ENCODE data around the gene MAP2K5.

MAP2K5 gene

DNA sequence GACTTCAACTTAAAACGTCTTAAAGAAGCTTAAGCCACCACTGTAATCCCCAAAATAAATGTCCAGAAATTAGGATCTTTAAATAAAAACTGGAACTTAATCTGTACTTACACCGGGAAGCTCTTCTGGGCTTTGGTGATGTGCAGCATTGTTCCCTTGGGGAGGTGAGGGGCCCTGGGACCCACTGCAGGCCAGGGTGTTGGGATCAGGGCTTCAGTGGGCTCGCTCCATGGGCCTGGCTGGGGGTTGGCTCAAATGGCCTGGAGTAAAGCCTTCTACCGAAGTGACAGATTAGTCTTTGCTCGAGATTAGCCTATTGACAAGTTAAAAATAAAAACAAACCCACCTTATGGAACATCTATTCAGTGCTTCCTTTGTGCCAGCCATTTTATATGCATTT lies 303.5 kb downstream of the MAP2K5 start:
- no peak for DNase-seq

- DNase-seq: no peak
Measured at GRCh38 chr15:67849538-67849937, 307.0 kb downstream of the MAP2K5 start.

DNA sequence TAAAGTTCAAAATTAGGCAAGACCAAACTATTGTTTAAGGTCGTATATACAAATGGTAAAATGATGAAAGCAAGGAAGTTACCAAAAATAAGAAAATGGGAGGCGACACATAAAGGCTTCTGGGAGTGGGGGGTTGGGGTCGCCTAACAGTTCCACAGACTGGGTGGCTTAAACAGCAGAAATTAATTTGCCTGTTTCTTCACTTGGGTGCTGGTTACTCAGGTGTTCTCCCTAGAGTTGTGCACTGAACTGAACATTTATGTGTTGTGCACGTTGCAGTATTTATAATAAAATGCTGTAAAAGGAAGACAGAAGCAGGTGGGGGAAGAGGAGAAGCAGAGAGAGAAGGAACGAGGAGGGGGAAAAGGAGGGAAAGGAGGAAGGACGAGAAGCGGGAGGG lies 307.8 kb downstream of the MAP2K5 start:
- DNase-seq: no peak

GRCh38 chr15:67850994-67851571 lies 308.6 kb downstream of the MAP2K5 start:
- DNase-seq: no peak

GRCh38 chr15:67852418-67852817 lies 309.9 kb downstream of the MAP2K5 start:
- no peak for DNase-seq

DNA sequence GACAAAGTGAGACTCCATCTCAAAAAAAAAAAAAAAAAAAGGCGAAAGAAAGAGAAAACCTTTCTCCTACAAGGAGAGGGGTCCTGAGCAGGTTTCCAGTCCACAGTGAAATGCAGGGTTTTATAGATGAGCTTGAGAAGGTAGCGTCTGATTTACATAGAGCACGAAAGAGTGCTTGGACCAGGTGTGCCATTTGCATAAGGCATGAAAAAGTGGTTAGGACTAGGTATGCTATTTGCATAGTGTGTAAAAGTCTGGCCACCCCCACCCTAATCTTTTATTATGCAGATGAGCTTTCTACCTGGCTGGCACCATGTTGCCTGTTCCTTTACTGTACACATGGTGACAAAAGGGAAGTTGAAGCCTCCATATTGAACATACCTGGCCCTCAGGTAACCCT lies 311.0 kb downstream of the MAP2K5 start:
- no peak for DNase-seq

GRCh38 chr15:67854358-67854757 lies 311.9 kb downstream of the MAP2K5 start:
- DNase-seq: no peak

GRCh38 chr15:67855842-67856241 lies 313.3 kb downstream of the MAP2K5 start:
- DNase-seq: no peak
